HepG2 (cell line): ENCODE results near the gene SBK3.

Experiments used
- CREM ChIP-seq, 2 experiments: sonication (generic) in 1 of 2; formaldehyde crosslinking in 1 of 2; IDR thresholded peaks; 2 replicates each; pipeline versions ENCODE4 v1.4.0 to v1.6.1; 2016 to 2020; ENCODE audit warnings: antibody characterized with exemption in 1 of 2, mild to moderate bottlenecking in 1 of 2, missing genetic modification reagents in 1 of 2
- YY1 ChIP-seq: IDR thresholded peaks from 2 replicates; pipeline ENCODE4 v1.6.1; 2011; ENCODE audit warnings: low read length, low read depth, moderate library complexity, mild to moderate bottlenecking; ENCODE audit not compliant: insufficient read depth, insufficient replicate concordance

DNA sequence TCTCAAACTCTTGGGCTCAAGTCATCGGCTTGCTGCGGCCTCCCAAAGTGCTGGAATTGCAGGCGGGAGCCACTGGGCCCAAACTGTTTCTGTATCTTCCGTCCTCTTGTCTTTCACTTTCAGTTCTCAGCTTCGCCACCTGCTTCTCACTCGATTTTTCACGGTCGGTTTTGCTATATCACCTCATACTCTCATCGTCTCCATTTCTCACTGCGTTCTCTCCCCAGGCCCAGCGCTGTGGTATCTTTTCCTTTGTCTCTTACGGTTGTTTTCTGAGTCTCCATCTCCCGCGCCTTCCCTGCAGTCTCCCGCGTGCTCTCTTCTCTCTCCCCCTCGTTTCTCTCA lies 42.2 kb downstream of the SBK3 start:
- TF ChIP-seq YY1 = no peak
- no peak for TF ChIP-seq CREM (IDR thresholded peaks at IDR 0.05)
- TF ChIP-seq CREM (CRISPR knock-in tag; IDR thresholded peaks at IDR 0.05) = no peak
